Right renal pelvis (tissue), 4 donors: ENCODE measurements around the gene P2RY13. TPM values are rescaled to one million over a fixed set of nuclear protein-coding genes. Genes with fewer than 3 reads are reported as not detected.

ENCODE experiments used
- DNase-seq, 4 donors: peaks; one replicate each; pipeline ENCODE4 v3.0.0-alpha.2; 2013; ENCODE audit warnings: low read depth in 4 of 4, low spot score in 3 of 4, missing footprints in 1 of 4
- polyA plus RNA-seq, 4 donors: library from polyadenylated mRNA; unstranded; fragments of 120-200 nt; gene quantifications; one replicate each; pipeline ENCODE4 v1.2.1, GENCODE V29; 2013; ENCODE audit not compliant: insufficient read length in 4 of 4

P2RY13 gene
- polyA plus RNA-seq, 4 donors, result 0.32 to 2.2 (median 1.9) TPM

- DNase-seq, result no peak
These were observed 7.8 kb downstream of the P2RY13 start for GRCh38 chr3:151321526-151321925.

- no peak for DNase-seq
These were observed 9.2 kb downstream of the P2RY13 start for GRCh38 chr3:151320131-151320530.

- no peak for DNase-seq
These were observed 9.7 kb downstream of the P2RY13 start for GRCh38 chr3:151319628-151320027.

- no peak for DNase-seq
These were observed 10.4 kb downstream of the P2RY13 start for GRCh38 chr3:151318991-151319390.

DNA sequence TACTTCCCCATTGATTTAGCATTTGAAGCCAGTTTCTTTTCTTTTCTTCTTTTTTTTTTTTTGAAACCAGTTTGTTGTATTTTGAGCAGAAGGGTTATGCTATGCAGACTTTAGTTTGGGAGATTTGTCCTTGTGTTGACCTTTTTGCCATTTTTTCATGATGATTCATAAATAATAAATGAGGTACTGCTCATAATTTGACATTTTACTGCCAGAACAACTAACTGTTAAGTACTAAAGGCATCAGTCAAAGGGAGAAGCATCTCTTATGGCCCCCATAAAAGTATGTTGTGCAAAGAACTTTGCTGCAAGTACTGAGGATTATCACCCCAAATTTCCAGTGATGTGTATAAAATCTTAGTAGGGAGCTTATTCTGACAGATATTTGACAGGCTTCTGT lies 11.0 kb downstream of the P2RY13 start:
- DNase-seq, result no peak

DNA sequence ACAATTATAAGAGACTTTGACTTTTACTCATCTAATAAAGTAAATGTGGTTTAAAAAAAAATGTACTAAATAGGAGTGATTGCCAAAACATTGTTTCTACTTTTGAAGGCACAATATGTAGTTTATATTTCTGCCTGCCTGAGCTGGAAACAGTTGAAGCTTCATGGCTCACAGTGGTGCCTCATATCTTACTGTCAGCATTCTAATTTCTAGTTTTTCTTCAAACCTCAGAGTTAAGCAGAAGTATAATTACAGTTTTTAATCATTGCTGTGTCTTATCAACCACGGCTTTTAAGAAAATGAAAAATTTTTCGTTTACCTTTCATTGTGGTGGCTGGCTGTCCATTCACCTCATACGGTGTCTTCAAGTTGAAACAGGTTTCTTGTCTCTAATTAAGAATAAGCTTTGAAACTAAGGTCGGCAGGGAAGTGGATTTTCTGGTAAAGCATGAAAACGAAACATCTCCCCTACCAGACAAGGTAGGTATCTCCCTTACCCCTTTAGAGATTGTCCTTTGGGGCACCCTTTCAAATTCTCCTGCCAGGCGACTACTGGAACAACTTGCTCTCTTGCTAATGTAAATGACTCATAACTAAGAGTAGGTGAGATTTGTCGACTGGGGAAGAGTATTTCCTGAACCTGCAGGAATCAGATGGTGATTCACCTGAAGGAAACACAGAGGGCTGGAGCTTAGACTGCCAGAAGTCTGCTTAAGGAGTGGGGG lies 12.9 kb downstream of the P2RY13 start, which contains the start of gene GPR87:
TSS of gene GPR87 (minus strand) at position 554 of the 725 bp plus-strand sequence. CDS start 16,720 bp downstream, outside the sequence.
- DNase-seq, result no peak

GRCh38 chr3:151315846-151316245 lies 13.5 kb downstream of the P2RY13 start:
- no peak for DNase-seq

DNA sequence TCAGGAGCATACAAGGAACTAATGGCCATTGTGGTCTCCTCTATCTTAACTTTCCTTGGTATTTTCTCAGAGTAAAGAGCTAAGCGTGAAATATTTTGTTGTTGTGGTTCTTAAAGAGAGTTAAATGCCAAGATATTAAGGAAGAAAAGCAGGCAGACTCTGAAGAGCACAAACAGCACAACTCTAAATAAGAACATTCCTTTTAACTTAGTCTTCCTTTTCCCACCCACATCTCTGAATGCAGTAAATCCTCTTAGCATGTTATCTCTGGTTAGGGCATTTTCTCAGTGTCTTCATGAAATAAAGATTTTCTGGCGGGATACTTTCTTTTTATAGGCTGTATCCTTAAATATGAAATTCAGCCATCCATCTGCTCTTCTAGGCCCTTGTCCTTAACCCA lies 14.2 kb downstream of the P2RY13 start:
- no peak for DNase-seq

DNA sequence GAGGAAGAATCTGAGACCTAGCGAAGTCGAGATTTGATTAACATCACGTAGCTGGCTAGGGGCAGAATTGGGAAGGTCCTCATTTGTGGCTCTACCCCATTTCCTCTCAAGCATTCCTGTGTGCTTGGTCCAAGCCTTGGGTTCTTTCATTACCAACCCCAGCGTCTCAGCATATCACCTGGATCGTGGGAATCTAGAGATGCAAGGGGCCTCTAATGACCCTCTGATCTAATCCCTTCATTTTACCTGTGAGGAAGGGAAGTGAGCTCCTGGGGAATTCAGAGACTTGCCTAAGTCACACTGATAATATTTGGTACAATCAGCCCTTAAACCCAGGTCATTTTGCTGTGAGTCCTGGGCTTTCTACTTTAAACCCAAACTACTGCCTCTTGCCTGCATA lies 14.8 kb downstream of the P2RY13 start:
- no peak for DNase-seq

GRCh38 chr3:151314137-151314536 lies 15.2 kb downstream of the P2RY13 start:
- no peak for DNase-seq

DNA sequence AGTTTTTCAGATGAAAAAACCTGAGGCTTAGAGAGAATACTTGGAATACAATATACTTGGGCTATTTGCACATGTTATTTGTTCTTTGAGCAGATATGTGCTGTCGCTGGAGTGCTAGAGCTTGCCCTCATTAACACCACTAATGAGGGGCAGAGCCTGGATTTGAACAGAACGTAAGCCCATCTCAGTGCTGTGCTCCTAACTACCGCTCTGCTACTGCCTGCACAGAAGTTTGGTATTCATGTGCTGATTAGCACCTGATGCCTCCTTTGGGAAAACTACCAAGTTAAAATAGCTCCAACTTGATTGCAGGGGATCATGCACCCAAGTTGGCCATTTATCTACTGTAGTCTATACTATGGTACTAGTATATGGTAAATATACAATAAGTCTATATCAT lies 16.4 kb downstream of the P2RY13 start:
- no peak for DNase-seq

GRCh38 chr3:151309566-151309965 lies 19.8 kb downstream of the P2RY13 start:
- no peak for DNase-seq

GRCh38 chr3:151307583-151308488 lies 21.5 kb downstream of the P2RY13 start:
- no peak for DNase-seq

GRCh38 chr3:151307131-151307530 lies 22.2 kb downstream of the P2RY13 start:
- DNase-seq, result no peak

- no peak for DNase-seq
These were observed 23.1 kb downstream of the P2RY13 start for GRCh38 chr3:151306168-151306810.

GRCh38 chr3:151305775-151306151 lies 23.6 kb downstream of the P2RY13 start:
- no peak for DNase-seq

GRCh38 chr3:151305060-151305774 lies 24.1 kb downstream of the P2RY13 start:
- DNase-seq, result no peak

DNA sequence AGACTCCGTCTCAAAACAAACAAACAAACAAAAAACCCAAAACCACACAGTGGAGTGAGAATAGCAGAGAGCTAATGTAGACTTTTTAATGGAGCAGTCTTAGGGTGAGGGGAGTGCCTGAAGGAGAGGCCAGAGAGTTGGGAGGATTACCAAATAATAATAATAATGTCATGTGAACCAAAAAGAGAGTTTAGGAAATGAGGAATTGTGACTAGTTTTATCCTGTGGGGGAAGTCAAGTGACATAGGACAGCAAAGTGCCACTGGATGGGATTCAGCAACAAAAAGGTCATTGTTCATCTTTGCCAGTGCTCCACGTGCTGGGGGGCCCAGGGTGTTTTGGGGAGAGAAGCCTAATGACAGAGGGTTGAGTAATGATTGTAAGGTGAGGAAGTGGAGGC lies 25.6 kb downstream of the P2RY13 start:
- DNase-seq, result no peak

DNA sequence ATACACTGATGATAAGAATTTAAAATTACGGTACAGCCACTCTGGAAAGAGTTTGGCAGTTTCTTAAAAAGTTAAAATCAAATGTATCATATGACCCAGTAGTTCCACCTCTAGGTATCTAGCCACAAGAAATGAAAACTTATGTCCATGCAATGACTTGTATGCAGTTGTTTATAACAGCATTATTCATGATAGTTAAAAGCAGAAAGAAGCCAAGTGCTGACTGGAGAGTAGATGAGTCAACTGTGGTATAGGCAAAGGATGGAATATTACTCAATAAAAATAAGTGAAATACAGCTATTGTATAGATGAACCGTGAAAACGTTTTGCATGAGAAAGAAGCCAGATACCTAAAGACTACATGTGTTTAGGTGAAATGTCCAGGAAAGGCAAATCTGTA lies 27.6 kb downstream of the P2RY13 start:
- no peak for DNase-seq

GRCh38 chr3:151300539-151300938 lies 28.8 kb downstream of the P2RY13 start:
- no peak for DNase-seq

- no peak for DNase-seq
These were observed 30.3 kb downstream of the P2RY13 start for GRCh38 chr3:151299006-151299405.
